H1 (cell line): ENCODE measurements around the gene WFIKKN1. TPM values are rescaled to one million over a fixed set of nuclear protein-coding genes. Genes with fewer than 3 reads are reported as not detected.

Experiments used
- CTCF ChIA-PET: fragments of 300-600 bp; sonication (Branson Sonifier 250); formaldehyde crosslinking; loops from one replicate; lab custom pipeline; 2021; ENCODE audit not compliant: partially characterized antibody; lab: Charles Lee
- POLR2A ChIA-PET: fragments of 300-600 bp; sonication (Branson Sonifier 250); formaldehyde crosslinking; loops from one replicate; lab custom pipeline; 2021; ENCODE audit warnings: inconsistent platforms; ENCODE audit not compliant: partially characterized antibody; lab: Charles Lee
- DNase-seq, 2 experiments: peaks; one replicate each; pipeline versions ENCODE4 v3.0.0 to v3.0.0-alpha.2; 2010 to 2022; ENCODE audit warnings: low spot score in 2 of 2, low read depth in 1 of 2, mixed read lengths in 1 of 2
- FAIRE-seq: peaks from 2 replicates; lab custom pipeline; 2011; peaks lifted over from hg19 to GRCh38; lab: Jason Lieb, UNC
- H2AFZ ChIP-seq: 2 replicates; pipeline ENCODE4 v1.8.1; 2012; ENCODE audit warnings: low read length, inconsistent platforms
- H2AK5ac ChIP-seq: 2 replicates; pipeline ENCODE4 v1.6.1; 2013; ENCODE audit warnings: low read depth, low read length
- H2BK120ac ChIP-seq: replicated peaks from 2 replicates; pipeline ENCODE3; 2013; ENCODE audit warnings: low read depth, low read length, inconsistent platforms
- H2BK12ac ChIP-seq: 2 replicates; pipeline ENCODE4 v1.6.1; 2013; ENCODE audit warnings: low read depth, low read length
- H2BK15ac ChIP-seq: 2 replicates; pipeline ENCODE4 v1.6.1; 2013; ENCODE audit warnings: low read length
- H2BK20ac ChIP-seq: 2 replicates; pipeline ENCODE4 v1.6.1; 2013; ENCODE audit warnings: low read length
- H2BK5ac ChIP-seq: 2 replicates; pipeline ENCODE4 v1.6.1; 2013; ENCODE audit warnings: low read depth, low read length
- H3K14ac ChIP-seq: 2 replicates; pipeline ENCODE4 v1.6.1; 2013; ENCODE audit warnings: inconsistent platforms; ENCODE audit not compliant: insufficient read length
- H3K18ac ChIP-seq: 2 replicates; pipeline ENCODE4 v1.6.1; 2013; ENCODE audit warnings: low read length; ENCODE audit errors: extremely low read depth
- H3K23ac ChIP-seq: 2 replicates; pipeline ENCODE4 v1.6.1; 2013; ENCODE audit warnings: inconsistent platforms; ENCODE audit not compliant: insufficient read length
- H3K23me2 ChIP-seq: 2 replicates; pipeline ENCODE4 v1.6.1; 2013; ENCODE audit warnings: low read depth, low read length
- H3K27ac ChIP-seq: 2 replicates; pipeline ENCODE4 v1.6.1; 2011; ENCODE audit warnings: low read depth, low read length, inconsistent platforms
- H3K27me3 ChIP-seq, 4 experiments: replicated peaks in 1 of 4; 1 replicate in 1 of 4; 2 replicates in 3 of 4; pipeline versions ENCODE4 v1.6.1 to v1.8.1; 2011 to 2013; ENCODE audit warnings: low read length in 3 of 4, mild to moderate bottlenecking in 3 of 4, inconsistent platforms in 2 of 4, mixed read lengths in 2 of 4, moderate library complexity in 1 of 4; ENCODE audit not compliant: control insufficient read depth in 3 of 4, insufficient read depth in 3 of 4; ENCODE audit errors: extremely low read depth in 1 of 4
- H3K36me3 ChIP-seq, 4 experiments: 2 replicates each; pipeline versions ENCODE4 v1.6.1 to v1.8.1; 2011 to 2013; ENCODE audit warnings: mild to moderate bottlenecking in 4 of 4, low read length in 3 of 4, moderate library complexity in 2 of 4, control low read depth in 1 of 4, inconsistent platforms in 1 of 4; ENCODE audit not compliant: insufficient read depth in 4 of 4, control insufficient read depth in 2 of 4
- H3K4ac ChIP-seq: replicated peaks from 2 replicates; pipeline ENCODE3; 2013; ENCODE audit warnings: low read length, low read depth, mixed read lengths, inconsistent platforms; ENCODE audit not compliant: insufficient read length
- H3K4me1 ChIP-seq, 4 experiments: replicated peaks in 1 of 4; 1 replicate in 1 of 4; 2 replicates in 3 of 4; pipeline versions ENCODE4 v1.6.1 to v1.8.1; 2011 to 2013; ENCODE audit warnings: low read length in 3 of 4, inconsistent platforms in 2 of 4, mixed read lengths in 1 of 4; ENCODE audit not compliant: insufficient read depth in 4 of 4, control insufficient read depth in 3 of 4
- H3K4me2 ChIP-seq, 2 experiments: 2 replicates each; pipeline versions ENCODE4 v1.6.1 to v1.8.1; 2011 to 2013; ENCODE audit warnings: low read depth in 2 of 2, low read length in 2 of 2, control low read depth in 1 of 2, inconsistent platforms in 1 of 2, mild to moderate bottlenecking in 1 of 2; ENCODE audit not compliant: insufficient read depth in 1 of 2
- H3K4me3 ChIP-seq, 4 experiments: fragments of 200-600, 300-600 bp in 1 of 4; sonication (generic), shearing (Covaris generic), sonication (Bioruptor Twin) in 1 of 4; 2 replicates each; pipeline versions ENCODE4 v1.5.1 to v1.8.1; 2011 to 2016; ENCODE audit warnings: low read length in 4 of 4, low read depth in 3 of 4, control low read depth in 2 of 4, inconsistent platforms in 2 of 4, mild to moderate bottlenecking in 2 of 4, mixed read lengths in 1 of 4, moderate library complexity in 1 of 4; ENCODE audit not compliant: insufficient read depth in 2 of 4; ENCODE audit errors: extremely low read depth in 1 of 4
- H3K56ac ChIP-seq: replicated peaks from 2 replicates; pipeline ENCODE3; 2013; ENCODE audit warnings: low read depth, mild to moderate bottlenecking, mixed read lengths, low read length, inconsistent platforms; ENCODE audit not compliant: insufficient read length
- H3K79me1 ChIP-seq: 2 replicates; pipeline ENCODE4 v1.6.1; 2013; ENCODE audit warnings: low read depth, low read length, control low read depth
- H3K79me2 ChIP-seq, 2 experiments: 2 replicates each; pipeline versions ENCODE4 v1.6.1 to v1.8.1; 2012 to 2013; ENCODE audit warnings: low read length in 2 of 2, mild to moderate bottlenecking in 2 of 2, inconsistent platforms in 1 of 2; ENCODE audit not compliant: insufficient read depth in 2 of 2, control insufficient read depth in 1 of 2
- H3K9ac ChIP-seq, 4 experiments: replicated peaks in 1 of 4; 1 replicate in 1 of 4; 2 replicates in 3 of 4; pipeline versions ENCODE4 v1.6.1 to v1.8.1; 2011 to 2013; ENCODE audit warnings: low read depth in 3 of 4, low read length in 3 of 4, control low read depth in 2 of 4, mild to moderate bottlenecking in 2 of 4, moderate library complexity in 2 of 4, inconsistent platforms in 1 of 4; ENCODE audit errors: extremely low read depth in 1 of 4
- H3K9me3 ChIP-seq, 2 experiments: 2 replicates each; pipeline versions ENCODE4 v1.6.1 to v1.8.1; 2012 to 2013; ENCODE audit warnings: mild to moderate bottlenecking in 2 of 2, moderate library complexity in 2 of 2, control low read depth in 1 of 2, inconsistent platforms in 1 of 2, low read depth in 1 of 2, low read length in 1 of 2, mixed read lengths in 1 of 2; ENCODE audit not compliant: insufficient read depth in 2 of 2
- H4K20me1 ChIP-seq, 2 experiments: replicated peaks in 1 of 2; 2 replicates each; pipeline versions ENCODE3 to v1.8.1; 2011 to 2013; ENCODE audit warnings: inconsistent platforms in 2 of 2, low read length in 2 of 2, mild to moderate bottlenecking in 1 of 2; ENCODE audit not compliant: insufficient read depth in 2 of 2, control insufficient read depth in 1 of 2
- H4K5ac ChIP-seq: 2 replicates; pipeline ENCODE4 v1.6.1; 2013; ENCODE audit warnings: low read length, low read depth, mixed read lengths, inconsistent platforms; ENCODE audit not compliant: insufficient read length
- H4K8ac ChIP-seq: 2 replicates; pipeline ENCODE4 v1.8.0; 2013; ENCODE audit warnings: mild to moderate bottlenecking, moderate library complexity, low read length, inconsistent platforms; ENCODE audit not compliant: insufficient read depth; ENCODE audit errors: extremely low read depth
- H4K91ac ChIP-seq: replicated peaks from 2 replicates; pipeline ENCODE3; 2013; ENCODE audit warnings: low read length, mixed read lengths, inconsistent platforms; ENCODE audit not compliant: insufficient read length
- EGR1 ChIP-seq: IDR thresholded peaks from 2 replicates; pipeline ENCODE4 v1.6.1; 2011; ENCODE audit warnings: low read depth, low read length, borderline replicate concordance
- SRF ChIP-seq: IDR thresholded peaks from 2 replicates; pipeline ENCODE4 v1.6.1; 2011; ENCODE audit warnings: mild to moderate bottlenecking, low read depth, low read length, moderate library complexity
- TAF1 ChIP-seq: IDR thresholded peaks from 2 replicates; pipeline ENCODE4 v1.6.1; 2011; ENCODE audit warnings: mild to moderate bottlenecking, low read depth, low read length
- WGBS, 2 experiments: shearing (Covaris generic) in 1 of 2; methylation state at CpG; one replicate each; pipeline versions ENCODE4 v1.1.6 to v1.1.7; 2013 to 2015; ENCODE audit warnings: low lambda C conversion rate in 2 of 2, mixed read lengths in 2 of 2, inconsistent platforms in 1 of 2, low coverage in 1 of 2, missing lambda C conversion rate in 1 of 2; ENCODE audit not compliant: insufficient replicate concordance in 2 of 2, insufficient coverage in 1 of 2, insufficient read length in 1 of 2; ENCODE audit errors: extremely low coverage in 1 of 2, missing lambda C conversion rate in 1 of 2; 5-methylcytosine and 5-hydroxymethylcytosine counted together
- polyA plus RNA-seq, 7 experiments: library from polyadenylated mRNA; depleted of rRNA in 3 of 7; stranded (reverse) in 5 of 7; unstranded in 2 of 7; fragments of >200 nt in 5 of 7; fragments of 200-250 nt in 2 of 7; gene quantifications; 1 replicate in 5 of 7; 2 replicates in 1 of 7; 4 replicates in 1 of 7; pipeline versions ENCODE4 v1.2.1 to v1.2.3, GENCODE V29; 2011 to 2013; ENCODE audit warnings: missing spikeins in 2 of 7, mixed read lengths in 2 of 7
- total RNA-seq: library from RNA; stranded (reverse); fragmentation: NEBNext Ultra II Directional; extraction: Animal tissue kit (Norgen Biotek cat#: 25700); gene quantifications from 2 replicates; pipeline ENCODE4 v1.2.1, GENCODE V29; 2021

WFIKKN1 gene
- total and polyA plus RNA-seq, 2 of the 8 experiments (the other 6 are each of a cell fraction or from before 2014, with no cell fraction given): 11.4 to 15.8 TPM

DNA sequence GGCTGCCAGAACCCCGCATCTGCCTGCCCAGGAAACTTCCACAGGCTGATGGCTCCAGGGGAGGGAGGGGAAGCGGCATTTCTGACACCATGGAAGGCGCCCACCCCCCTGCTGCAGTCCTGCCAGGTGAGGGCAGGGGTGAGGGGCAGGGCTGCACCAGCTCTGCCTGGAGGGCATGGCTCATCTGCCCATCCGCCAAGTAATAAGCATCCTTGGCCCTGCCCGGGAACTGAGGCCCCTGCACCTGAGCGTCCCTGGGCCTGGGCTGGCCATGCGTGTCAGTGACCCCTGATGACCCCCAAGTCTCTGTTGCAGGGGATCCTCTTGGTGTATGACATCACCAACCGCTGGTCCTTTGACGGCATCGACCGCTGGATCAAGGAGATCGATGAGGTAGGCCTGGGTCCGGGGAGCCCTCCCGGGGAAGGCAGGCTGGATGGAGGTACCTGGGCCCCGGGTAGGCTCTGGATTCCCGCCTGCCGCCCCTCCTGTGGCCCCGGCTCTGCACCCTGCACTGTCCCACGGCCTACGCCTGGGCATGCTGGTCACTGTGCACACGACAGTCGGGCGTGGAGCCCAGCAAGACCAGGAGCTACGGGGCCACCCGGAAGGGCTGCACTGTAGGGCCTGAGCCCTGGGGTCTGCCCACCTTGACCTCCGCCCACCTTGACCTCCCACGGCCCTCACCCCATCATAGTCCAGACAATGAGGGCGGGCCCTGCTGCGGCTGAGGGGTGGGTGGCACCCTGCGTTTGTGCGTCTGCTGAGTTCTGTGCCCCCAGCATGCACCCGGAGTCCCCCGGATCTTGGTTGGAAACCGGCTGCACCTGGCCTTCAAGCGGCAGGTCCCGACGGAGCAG lies 5.4 kb upstream of the WFIKKN1 start:
- Histone ChIP-seq H2BK12ac (no peak overlapping the region), H2BK20ac (no peak overlapping the region), H3K14ac (no peak overlapping the region), H3K23me2 (no peaks in the 10 kb centered on the region), H3K4me2 (no peak overlapping the region), H3K4me3 (no peak overlapping the region), H3K4ac (no peak overlapping the region), H2AFZ (no peak overlapping the region), H4K20me1 (peaks cover 2 to 3% of the 10 kb centered on the region in 2 experiments), H2AK5ac (no peak overlapping the region), H3K27me3 (no peaks in the 10 kb centered on the region), H4K8ac (peak overlapping the region; percentile 12; the same call in 1 of the 2 replicates), H2BK120ac (no peak overlapping the region), H3K23ac (no peak overlapping the region), H3K9me3 (no peaks in the 10 kb centered on the region), H3K27ac (no peak overlapping the region), H3K36me3 (peaks cover 0 to 4% (median 0%) of the 10 kb centered on the region in 4 experiments; a peak in 1 of 8 replicates), H3K79me2 (no peaks in the 10 kb centered on the region), H2BK5ac (peak overlapping the region; percentile 44; the same call in 1 of the 2 replicates), H2BK15ac (no peak overlapping the region), H3K9ac (no peak overlapping the region), H3K4me1 (peaks cover 0 to 28% (median 19%) of the 10 kb centered on the region in 4 experiments; a peak in 6 of 7 replicates), H4K5ac (no peak overlapping the region), H3K79me1 (peaks cover 4% of the 10 kb centered on the region; the same call in 1 of the 2 replicates), H3K56ac (no peak overlapping the region), H4K91ac (no peak overlapping the region), H3K18ac (no peak overlapping the region)
- POLR2A ChIA-PET: interaction anchor here (1.4 to 2.5 kb wide), 2 partner anchors 10 to 50 kb away, joined by 3 to 16 read pairs; partner anchors contain the start of gene METTL26
- 94% methylated on average over 31 of the region's 37 CpGs; no CpG with 5 or more reads in 1 of the 2 experiments for WGBS, 2 experiments
- DNase-seq: no peak
- TF ChIP-seq TAF1 (no peak), SRF (no peak), EGR1 (no peak)
- CTCF ChIA-PET: interaction anchor here (0.9 to 1.8 kb wide), 7 partner anchors 11 to 233 kb away, joined by 3 to 6 read pairs (median 4); partner anchors contain the start of gene METTL26
- no peak for FAIRE-seq
